Measurements from ENCODE around the gene LCN10. TPM values are rescaled to one million over a fixed set of nuclear protein-coding genes. Genes with fewer than 3 reads are reported as not detected.

The LCN10 gene
- total and polyA plus RNA-seq, 2 of the 13 experiments (the other 11 are each of a cell fraction or from before 2014, with no cell fraction given), result 0.53 to 0.61 TPM

GRCh38 chr9:136693490-136694162 lies 49.1 kb downstream of the LCN10 start (continued):
- TF ChIP-seq ZNF503 (CRISPR knock-in tag; IDR thresholded peaks at IDR 0.05), result no peak
- TF ChIP-seq ZNF720 (CRISPR knock-in tag; IDR thresholded peaks at IDR 0.05), result no peak
- TF ChIP-seq ZFX (CRISPR knock-in tag; IDR thresholded peaks at IDR 0.05; ENCODE audit: low read depth), result peak; percentile 48
- TF ChIP-seq REPIN1 (CRISPR knock-in tag; IDR thresholded peaks at IDR 0.05; ENCODE audit: borderline replicate concordance, low read depth), result no peak
- no peak for TF ChIP-seq ZNF780A (CRISPR knock-in tag; IDR thresholded peaks at IDR 0.05)
- peak; percentile 64; the same call in 1 of the 2 replicates for TF ChIP-seq ZNF710 (CRISPR knock-in tag; IDR thresholded peaks at IDR 0.05; ENCODE audit: borderline replicate concordance)
- TF ChIP-seq GPBP1L1 (CRISPR knock-in tag; IDR thresholded peaks at IDR 0.05), result no peak
- no peak for TF ChIP-seq ELK4 (CRISPR knock-in tag; IDR thresholded peaks at IDR 0.05; ENCODE audit: borderline replicate concordance)
- no peak for TF ChIP-seq HHEX (CRISPR knock-in tag; IDR thresholded peaks at IDR 0.05)
- no peak for TF ChIP-seq THYN1 (CRISPR knock-in tag; IDR thresholded peaks at IDR 0.05; ENCODE audit: borderline replicate concordance, low read depth)
- TF ChIP-seq THRA (CRISPR knock-in tag; IDR thresholded peaks at IDR 0.05; ENCODE audit: borderline replicate concordance), result peak; percentile 37; the same call in 1 of the 2 replicates
- TF ChIP-seq PRDM10 (CRISPR knock-in tag; IDR thresholded peaks at IDR 0.05; ENCODE audit: low read depth), result no peak
- no peak for TF ChIP-seq PAX8 (CRISPR knock-in tag; IDR thresholded peaks at IDR 0.05; ENCODE audit: borderline replicate concordance)
- no peak for TF ChIP-seq ZNF737 (CRISPR knock-in tag; IDR thresholded peaks at IDR 0.05; ENCODE audit: borderline replicate concordance)
- no peak for TF ChIP-seq BATF2 (CRISPR knock-in tag; IDR thresholded peaks at IDR 0.05)
